RWPE2 (cell line): ENCODE measurements around the gene LNPEP.

ENCODE experiments used
- ATAC-seq: fragments of 200-7000 bp; cut with Tn5 transposase; 3 replicates; pipeline ENCODE4 v1.9.1; 2021; ENCODE audit warnings: low read depth
- DNase-seq: peaks from one replicate; pipeline ENCODE4 v3.0.0-alpha.2; 2020; ENCODE audit warnings: low spot score
- H3K27ac ChIP-seq: fragments of 450-650 bp; 2 replicates; pipeline ENCODE4 v1.5.1; 2017; ENCODE audit warnings: mild to moderate bottlenecking; ENCODE audit not compliant: poor library complexity, severe bottlenecking
- H3K27me3 ChIP-seq: fragments of 250-450 bp; sonication (Bioruptor Pico); 2 replicates; pipeline ENCODE4 v1.5.1; 2021; ENCODE audit warnings: mild to moderate bottlenecking, moderate library complexity; ENCODE audit not compliant: insufficient read depth, poor library complexity, severe bottlenecking
- H3K36me3 ChIP-seq: fragments of 250-450 bp; sonication (Bioruptor Pico); 2 replicates; pipeline ENCODE4 v1.5.1; 2020; ENCODE audit warnings: low read depth, mild to moderate bottlenecking, moderate library complexity
- H3K4me1 ChIP-seq: fragments of 250-450 bp; sonication (Bioruptor Pico); 2 replicates; pipeline ENCODE4 v1.5.1; 2021; ENCODE audit warnings: mild to moderate bottlenecking, moderate library complexity; ENCODE audit not compliant: insufficient read depth, poor library complexity, severe bottlenecking
- H3K4me3 ChIP-seq: fragments of 250-450 bp; sonication (Bioruptor Pico); 2 replicates; pipeline ENCODE4 v1.5.1; 2021; ENCODE audit warnings: mild to moderate bottlenecking, moderate library complexity; ENCODE audit not compliant: severe bottlenecking
- H3K9me3 ChIP-seq: fragments of 250-450 bp; sonication (Bioruptor Pico); 2 replicates; pipeline ENCODE4 v1.5.1; 2021; ENCODE audit warnings: mild to moderate bottlenecking, moderate library complexity; ENCODE audit not compliant: severe bottlenecking
- TF ChIP-seq, protein P1 (sequence below): fragments of 450-650 bp; IDR thresholded peaks from one replicate; pipeline ENCODE4 v1.5.1; 2017; ENCODE audit warnings: mild to moderate bottlenecking, moderate library complexity; ENCODE audit not compliant: poor library complexity, severe bottlenecking

The LNPEP gene

DNA sequence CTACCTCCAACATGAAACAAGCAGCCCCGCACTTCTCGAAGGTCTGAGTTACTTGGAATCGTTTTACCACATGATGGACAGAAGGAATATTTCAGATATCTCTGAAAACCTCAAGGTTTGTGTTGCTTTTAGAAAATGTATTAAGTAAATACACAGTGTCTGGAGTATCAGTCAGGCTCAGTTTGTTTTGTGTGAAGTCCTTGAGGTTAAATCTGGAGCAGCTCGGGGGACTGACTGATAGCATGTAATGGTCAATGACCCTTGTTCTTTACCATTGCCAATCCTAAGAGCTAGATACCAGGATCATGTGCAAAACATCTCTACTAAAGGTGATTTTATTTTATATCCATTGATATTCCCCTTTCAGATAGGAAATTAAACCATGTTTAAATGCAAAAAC is 26.9 kb upstream of the LNPEP start:
- peaks cover 20% of the 10 kb centered on the region for H3K36me3 ChIP-seq
- H3K4me1 ChIP-seq, result no peaks in the 10 kb centered on the region
- no peaks in the 10 kb centered on the region for H3K27me3 ChIP-seq
- TF ChIP-seq, protein P1, sequence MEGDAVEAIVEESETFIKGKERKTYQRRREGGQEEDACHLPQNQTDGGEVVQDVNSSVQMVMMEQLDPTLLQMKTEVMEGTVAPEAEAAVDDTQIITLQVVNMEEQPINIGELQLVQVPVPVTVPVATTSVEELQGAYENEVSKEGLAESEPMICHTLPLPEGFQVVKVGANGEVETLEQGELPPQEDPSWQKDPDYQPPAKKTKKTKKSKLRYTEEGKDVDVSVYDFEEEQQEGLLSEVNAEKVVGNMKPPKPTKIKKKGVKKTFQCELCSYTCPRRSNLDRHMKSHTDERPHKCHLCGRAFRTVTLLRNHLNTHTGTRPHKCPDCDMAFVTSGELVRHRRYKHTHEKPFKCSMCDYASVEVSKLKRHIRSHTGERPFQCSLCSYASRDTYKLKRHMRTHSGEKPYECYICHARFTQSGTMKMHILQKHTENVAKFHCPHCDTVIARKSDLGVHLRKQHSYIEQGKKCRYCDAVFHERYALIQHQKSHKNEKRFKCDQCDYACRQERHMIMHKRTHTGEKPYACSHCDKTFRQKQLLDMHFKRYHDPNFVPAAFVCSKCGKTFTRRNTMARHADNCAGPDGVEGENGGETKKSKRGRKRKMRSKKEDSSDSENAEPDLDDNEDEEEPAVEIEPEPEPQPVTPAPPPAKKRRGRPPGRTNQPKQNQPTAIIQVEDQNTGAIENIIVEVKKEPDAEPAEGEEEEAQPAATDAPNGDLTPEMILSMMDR, result no peak
- H3K9me3 ChIP-seq, result no peaks in the 10 kb centered on the region
- no peak overlapping the region for H3K4me3 ChIP-seq
- ATAC-seq (no peak), DNase-seq (no peak)
- H3K27ac ChIP-seq, result no peak overlapping the region

DNA sequence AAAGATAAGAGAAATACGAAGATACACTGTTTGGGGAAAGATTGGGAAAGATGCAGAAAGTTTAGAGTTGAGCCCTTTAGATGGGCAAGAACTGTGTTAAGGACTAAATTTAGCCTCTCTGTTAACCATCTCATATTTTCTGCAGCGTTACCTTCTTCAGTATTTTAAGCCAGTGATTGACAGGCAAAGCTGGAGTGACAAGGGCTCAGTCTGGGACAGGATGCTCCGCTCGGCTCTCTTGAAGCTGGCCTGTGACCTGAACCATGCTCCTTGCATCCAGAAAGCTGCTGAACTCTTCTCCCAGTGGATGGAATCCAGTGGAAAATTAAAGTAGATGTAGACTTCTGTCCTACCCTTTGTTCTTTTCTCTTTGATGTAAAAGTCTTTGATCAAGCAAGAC is 26.4 kb upstream of the LNPEP start:
- H3K4me3 ChIP-seq, result no peak overlapping the region
- TF ChIP-seq, protein P1, result no peak
- H3K27me3 ChIP-seq, result no peaks in the 10 kb centered on the region
- no peaks in the 10 kb centered on the region for H3K4me1 ChIP-seq
- H3K27ac ChIP-seq, result no peak overlapping the region
- H3K36me3 ChIP-seq, result peaks cover 19% of the 10 kb centered on the region
- ATAC-seq (no peak), DNase-seq (no peak)
- no peaks in the 10 kb centered on the region for H3K9me3 ChIP-seq

DNA sequence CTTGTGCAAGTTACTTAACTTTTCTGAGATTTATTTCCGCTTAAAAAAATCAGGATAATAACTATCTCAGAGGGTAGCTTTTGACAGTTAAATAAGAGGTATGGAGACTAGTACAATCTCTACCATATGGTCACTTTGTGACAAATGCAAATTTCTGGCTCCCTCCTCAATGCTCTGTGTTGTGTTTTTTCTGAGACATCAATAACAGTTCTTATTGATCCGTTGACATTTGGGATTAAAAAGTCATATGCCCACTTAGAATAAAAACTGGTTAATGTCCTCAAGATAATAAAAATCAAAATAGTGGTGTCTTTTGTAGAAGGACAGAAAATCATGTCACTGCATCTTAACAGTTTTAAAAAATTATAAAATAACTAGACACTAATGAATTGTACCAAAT is 24.7 kb upstream of the LNPEP start:
- TF ChIP-seq, protein P1, result no peak
- Histone ChIP-seq H3K27me3 (no peaks in the 10 kb centered on the region), H3K9me3 (no peaks in the 10 kb centered on the region), H3K4me1 (no peaks in the 10 kb centered on the region), H3K4me3 (no peak overlapping the region), H3K27ac (no peak overlapping the region), H3K36me3 (peaks cover 21% of the 10 kb centered on the region)
- ATAC-seq (no peak), DNase-seq (no peak)

DNA sequence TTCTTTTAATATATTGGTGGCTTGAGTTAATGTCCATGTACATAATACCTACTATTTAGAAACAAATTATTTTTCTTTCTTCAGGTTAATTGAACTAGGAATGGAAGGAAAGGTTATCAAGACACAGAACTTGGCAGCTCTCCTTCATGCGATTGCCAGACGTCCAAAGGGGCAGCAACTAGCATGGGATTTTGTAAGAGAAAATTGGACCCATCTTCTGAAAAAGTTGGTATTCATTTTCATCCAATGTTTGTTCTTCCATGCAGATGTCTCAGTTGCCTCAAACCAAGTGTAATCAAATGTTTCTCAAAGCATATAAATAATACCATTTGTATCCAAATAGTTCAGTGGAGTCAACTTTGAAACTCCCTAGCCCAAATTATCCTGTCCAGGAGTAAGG is 22.6 kb upstream of the LNPEP start:
- Histone ChIP-seq H3K27me3 (no peaks in the 10 kb centered on the region), H3K36me3 (peaks cover 21% of the 10 kb centered on the region), H3K27ac (no peak overlapping the region), H3K4me3 (no peak overlapping the region), H3K9me3 (no peaks in the 10 kb centered on the region), H3K4me1 (no peaks in the 10 kb centered on the region)
- no peak for ATAC-seq
- no peak for DNase-seq
- TF ChIP-seq, protein P1, result no peak

DNA sequence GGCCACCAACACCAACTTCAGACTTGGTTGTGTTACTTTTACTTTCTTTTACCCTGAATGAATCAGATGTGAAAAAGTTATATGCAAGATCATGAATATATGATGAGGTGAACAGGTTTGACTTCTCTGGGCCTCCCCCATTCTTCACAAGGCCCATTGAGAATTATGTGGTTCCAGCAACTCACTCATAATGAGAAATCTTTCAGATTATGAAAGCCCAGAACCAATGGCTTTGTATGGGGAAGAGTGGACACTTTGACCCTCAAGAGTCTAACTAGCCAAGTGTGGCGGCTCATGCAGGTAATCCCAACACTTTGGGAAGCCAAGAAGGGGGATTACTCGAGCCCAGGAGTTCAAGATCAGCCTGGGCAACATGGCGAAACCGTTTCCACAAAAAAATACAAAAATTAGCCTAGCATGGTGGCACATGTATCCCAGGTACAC is 16.1 kb upstream of the LNPEP start:
- H3K27me3 ChIP-seq, result no peaks in the 10 kb centered on the region
- DNase-seq (no peak), ATAC-seq (no peak)
- H3K36me3 ChIP-seq, result peaks cover 7% of the 10 kb centered on the region; the same call in 1 of the 2 replicates
- TF ChIP-seq, protein P1, result no peak
- no peak overlapping the region for H3K27ac ChIP-seq
- no peaks in the 10 kb centered on the region for H3K9me3 ChIP-seq
- H3K4me1 ChIP-seq, result peaks cover 11% of the 10 kb centered on the region
- H3K4me3 ChIP-seq, result no peak overlapping the region
